AG09319 (cell line): Measurements from ENCODE around the gene PLXNC1.

Experiments
- DNase-seq: peaks from one replicate; pipeline ENCODE4 v3.0.0-alpha.2; 2010; ENCODE audit warnings: low read depth; ENCODE audit errors: extremely low read depth
- CTCF ChIP-seq: IDR thresholded peaks from 2 replicates; pipeline ENCODE4 v1.5.1; 2011; ENCODE audit warnings: low read depth, mild to moderate bottlenecking, inconsistent platforms, low read length, moderate library complexity

PLXNC1 gene

DNA sequence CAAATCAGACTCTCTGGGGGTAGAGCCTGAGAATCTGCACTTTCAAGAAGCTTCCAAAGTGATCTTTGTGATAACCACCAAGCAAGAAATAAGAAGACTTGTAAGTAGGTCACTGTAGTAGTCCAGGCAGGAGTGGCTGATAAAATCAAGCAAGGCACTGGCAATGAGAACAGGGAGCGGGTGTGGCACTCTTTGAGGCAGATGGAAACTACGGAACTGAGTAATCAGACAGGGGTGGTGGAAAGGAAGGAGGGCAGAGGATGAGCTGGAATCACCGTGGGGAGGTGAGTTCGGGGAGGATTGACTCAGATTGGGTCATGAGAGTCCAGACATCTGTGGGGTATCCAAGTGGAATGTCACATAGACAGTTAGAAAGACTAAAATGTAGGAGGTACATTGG lies 44.4 kb upstream of the PLXNC1 start:
- no peak for DNase-seq
- TF ChIP-seq CTCF = no peak

GRCh38 chr12:94107910-94108309 lies 40.5 kb upstream of the PLXNC1 start:
- TF ChIP-seq CTCF = no peak
- DNase-seq = no peak

DNA sequence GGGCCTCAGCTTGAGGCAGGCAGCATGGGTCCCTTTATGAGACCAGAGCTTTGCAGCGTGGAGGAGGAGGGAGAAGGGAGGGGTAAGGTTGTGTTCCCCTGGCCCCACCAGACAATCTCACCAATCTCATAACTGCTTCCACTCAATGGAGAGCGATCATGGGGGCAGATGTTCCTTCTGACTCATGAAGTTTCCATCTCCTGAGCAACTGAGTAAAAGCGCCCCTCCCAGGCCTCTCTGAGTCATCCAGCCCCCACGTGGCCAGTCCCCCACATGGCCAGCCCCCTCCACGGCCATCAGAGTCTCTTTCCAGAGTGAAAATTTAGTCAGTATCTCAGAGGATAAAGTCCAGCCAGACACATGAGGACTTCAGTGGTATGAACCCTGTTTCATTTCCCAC lies 39.2 kb upstream of the PLXNC1 start:
- no peak for DNase-seq
- no peak for TF ChIP-seq CTCF

- no peak for DNase-seq
- TF ChIP-seq CTCF = no peak
Measured at GRCh38 chr12:94110258-94110657, 38.1 kb upstream of the PLXNC1 start.

DNA sequence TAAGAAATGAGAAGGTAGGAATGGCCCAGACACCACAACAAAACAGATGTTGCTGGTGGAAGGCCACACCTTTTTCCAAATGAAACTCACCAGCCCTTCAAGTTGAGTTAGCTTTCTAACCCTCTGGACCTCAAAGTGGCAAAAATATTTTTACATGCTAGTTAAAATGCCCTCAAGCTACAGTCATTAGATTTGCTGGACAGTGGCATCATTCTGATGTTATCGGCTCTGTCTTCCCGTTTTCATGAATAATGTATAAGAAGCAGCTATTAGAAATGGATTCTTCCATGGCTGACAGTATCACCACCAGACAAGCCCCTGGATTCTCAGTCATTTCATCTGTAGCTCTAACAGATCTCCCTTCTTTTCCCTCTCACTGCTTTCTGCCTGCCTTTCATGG lies 37.1 kb upstream of the PLXNC1 start:
- DNase-seq = no peak

GRCh38 chr12:94112121-94112520 lies 36.3 kb upstream of the PLXNC1 start:
- TF ChIP-seq CTCF = no peak
- DNase-seq = no peak

More for the DNA sequence above, 37.1 kb upstream of the PLXNC1 start:
- no peak for TF ChIP-seq CTCF

DNA sequence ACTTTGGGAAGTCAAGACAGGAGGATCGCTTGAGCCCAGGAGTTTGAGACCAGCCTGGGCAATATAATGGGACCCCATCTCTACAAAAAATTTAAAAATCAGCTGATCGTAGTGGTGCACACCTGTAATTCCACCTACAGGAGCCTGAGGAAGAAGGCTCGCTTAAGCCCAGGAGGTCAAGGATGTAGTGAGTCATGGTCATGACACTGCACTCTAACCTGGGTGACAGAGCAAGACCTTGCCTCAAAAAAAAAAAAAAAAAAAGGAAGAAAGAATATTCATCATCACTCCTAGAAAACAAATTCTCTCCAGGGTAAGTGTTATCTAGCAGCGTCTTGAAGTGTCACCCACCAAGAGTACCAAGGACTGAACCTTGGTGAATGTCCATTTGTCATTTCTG lies 34.2 kb upstream of the PLXNC1 start:
- DNase-seq = no peak
- TF ChIP-seq CTCF = no peak
